HG03575 (cell line): ENCODE measurements around the gene OR52H1.
A peak's percentile ranks its signal among the peaks of the same experiment; 100 is the strongest.
"Not testable (repeated sequence)": the region's sequence is repeated elsewhere in the genome, so short reads cannot be mapped to it uniquely, and the experiment has no call there.

Experiments used
- ATAC-seq: cut with Tn5 transposase; IDR thresholded peaks from one replicate; pipeline ENCODE4 v1.9.1; 2021; ENCODE audit not compliant: unreplicated experiment, insufficient number of reproducible peaks, low FRiP score; ENCODE audit errors: extremely low read depth

The OR52H1 gene

DNA sequence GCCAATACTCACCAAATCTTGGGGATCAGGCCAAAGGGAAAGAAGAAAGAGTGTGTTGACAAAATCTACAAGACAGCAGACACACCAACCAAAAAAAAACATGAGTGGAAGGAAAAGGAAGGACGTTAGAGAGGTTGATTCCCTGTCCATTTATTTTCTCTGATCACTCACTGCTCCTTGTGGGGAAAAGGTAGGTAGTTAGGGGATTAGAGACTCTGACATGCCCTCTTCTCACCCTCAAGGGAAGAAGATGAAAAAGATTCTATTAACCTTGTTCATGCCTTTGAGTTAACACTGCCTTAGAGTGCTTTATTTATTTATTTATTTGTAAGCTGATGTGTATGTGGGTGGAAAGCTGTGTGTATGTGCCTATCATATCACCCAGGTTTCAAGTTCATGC, at the start of gene OR52H1:
TSS of gene OR52H1 (minus strand) at position 101 of the 400 bp plus-strand sequence. CDS start 3,035 bp downstream, outside the sequence.
- no peak for ATAC-seq

DNA sequence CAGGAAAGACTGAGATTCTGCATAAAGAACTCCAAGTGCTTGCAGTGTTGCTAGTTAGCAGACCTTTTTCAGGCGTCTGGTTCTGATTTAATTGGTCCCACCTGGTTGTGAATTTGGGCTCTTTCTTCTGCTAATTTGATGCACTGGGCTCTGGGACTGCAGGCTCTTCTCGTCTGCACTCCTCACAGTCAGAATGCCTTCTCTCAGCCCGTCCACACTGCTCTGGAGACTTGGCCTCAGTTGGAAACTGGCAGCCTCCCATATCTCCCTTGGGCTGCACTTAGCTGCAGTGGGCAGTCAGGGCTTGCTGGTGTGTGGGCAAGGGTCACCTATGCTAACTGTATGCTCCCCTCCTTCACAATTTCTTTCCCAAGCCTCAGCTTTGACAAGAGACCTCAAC, 49.6 kb upstream of the OR52H1 start:
- no peak for ATAC-seq

DNA sequence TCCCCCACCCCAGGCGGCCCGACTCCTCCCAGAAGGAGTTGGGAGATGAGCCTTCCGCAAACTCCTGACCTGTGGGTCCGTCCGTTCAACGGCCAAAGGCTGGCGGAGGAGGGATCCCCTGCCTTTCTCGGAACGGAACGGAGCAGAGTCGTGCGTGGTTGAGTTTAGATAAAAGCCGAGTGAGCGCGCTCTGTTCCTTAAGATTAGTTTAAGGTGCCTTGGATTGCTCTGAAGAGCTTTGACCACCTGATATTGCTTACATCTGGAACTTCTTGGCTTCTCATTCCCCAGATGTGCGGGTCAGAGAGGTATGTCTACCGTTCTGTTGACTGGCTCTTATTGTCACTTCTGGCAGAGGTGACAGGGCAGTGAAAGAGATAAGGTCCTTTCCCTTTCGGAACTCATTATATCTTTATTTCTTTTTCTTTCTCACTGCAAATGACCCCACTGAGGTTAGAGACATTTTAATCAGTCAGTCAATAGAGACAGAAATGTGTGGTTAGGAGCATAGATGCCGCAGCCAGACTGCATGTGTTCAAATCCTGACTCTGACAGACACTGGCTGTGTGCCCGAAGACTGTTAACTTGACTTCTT, 48.4 kb upstream of the OR52H1 start, which contains the start of gene TRIM6:
TSS of gene TRIM6 (plus strand) at position 31 of the 595 bp plus-strand sequence. CDS start at position 292, 261 bp downstream.
- ATAC-seq: no peak

DNA sequence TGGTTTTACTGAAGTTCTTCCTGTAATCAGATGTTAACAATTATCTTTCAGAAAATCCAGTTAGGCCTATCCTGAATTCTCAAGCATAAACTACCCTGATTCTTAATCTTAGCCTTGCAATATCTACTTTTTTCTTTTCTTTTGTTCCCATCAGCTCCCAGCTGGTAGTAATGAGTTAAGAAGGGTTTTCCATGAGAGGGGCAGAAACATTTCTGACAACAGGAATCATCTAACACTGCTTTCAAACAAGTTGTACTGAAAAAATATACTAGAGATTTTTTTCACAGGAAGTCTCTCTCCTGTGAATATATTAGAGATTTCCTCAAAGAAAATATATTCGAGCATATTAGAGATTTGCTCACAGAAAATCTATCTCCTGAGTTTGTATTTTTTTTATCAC, 44.8 kb upstream of the OR52H1 start:
- no peak for ATAC-seq

DNA sequence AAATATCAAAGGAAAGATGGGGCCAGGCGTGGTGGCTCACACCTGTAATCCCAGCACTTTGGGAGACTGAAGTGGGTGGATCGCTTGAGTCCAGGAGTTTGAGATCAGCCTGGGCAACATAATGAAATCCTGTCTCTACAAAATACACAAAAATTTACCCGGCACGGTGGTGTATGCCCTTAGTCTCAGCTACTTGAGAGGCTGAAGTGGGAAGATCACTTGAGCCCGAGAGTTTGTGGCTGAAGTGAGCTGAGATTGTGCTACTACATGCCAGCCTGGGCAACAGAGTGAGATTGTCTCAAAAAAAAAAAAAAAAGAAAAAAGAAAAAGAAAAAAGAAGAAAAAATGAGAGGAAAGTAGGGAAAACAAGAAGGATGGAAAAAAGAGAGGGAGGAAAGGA, 44.3 kb upstream of the OR52H1 start:
- no peak for ATAC-seq

- no peak for ATAC-seq
Observed at GRCh38 chr11:5591613-5592012, 43.3 kb upstream of the OR52H1 start.

GRCh38 chr11:5589906-5590305, 41.6 kb upstream of the OR52H1 start:
- ATAC-seq: not testable (repeated sequence)

DNA sequence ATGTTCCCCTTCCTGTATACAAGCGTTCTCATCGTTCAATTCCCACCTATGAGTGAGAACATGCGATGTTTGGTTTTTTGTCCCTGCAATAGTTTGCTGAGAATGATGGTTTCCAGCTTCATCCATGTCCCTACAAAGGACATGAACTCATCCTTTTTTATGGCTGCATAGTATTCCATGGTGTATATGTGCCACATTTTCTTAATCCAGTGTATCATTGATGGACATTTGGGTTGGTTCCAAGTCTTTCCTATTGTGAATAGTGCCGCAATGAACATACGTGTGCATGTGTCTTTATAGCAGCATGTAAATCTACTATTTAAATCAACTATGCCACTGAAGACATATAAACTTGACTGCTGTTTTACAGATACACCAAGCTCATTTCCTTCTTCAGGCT, 36.1 kb upstream of the OR52H1 start:
- ATAC-seq: not testable (repeated sequence)

DNA sequence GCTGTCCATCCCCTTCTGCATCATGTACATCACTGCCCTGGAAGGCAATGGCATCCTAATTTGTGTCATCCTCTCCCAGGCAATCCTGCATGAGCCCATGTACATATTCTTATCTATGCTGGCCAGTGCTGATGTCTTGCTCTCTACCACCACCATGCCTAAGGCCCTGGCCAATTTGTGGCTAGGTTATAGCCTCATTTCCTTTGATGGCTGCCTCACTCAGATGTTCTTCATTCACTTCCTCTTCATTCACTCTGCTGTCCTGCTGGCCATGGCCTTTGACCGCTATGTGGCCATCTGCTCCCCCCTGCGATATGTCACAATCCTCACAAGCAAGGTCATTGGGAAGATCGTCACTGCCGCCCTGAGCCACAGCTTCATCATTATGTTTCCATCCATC, 32.7 kb upstream of the OR52H1 start:
- ATAC-seq: no peak

DNA sequence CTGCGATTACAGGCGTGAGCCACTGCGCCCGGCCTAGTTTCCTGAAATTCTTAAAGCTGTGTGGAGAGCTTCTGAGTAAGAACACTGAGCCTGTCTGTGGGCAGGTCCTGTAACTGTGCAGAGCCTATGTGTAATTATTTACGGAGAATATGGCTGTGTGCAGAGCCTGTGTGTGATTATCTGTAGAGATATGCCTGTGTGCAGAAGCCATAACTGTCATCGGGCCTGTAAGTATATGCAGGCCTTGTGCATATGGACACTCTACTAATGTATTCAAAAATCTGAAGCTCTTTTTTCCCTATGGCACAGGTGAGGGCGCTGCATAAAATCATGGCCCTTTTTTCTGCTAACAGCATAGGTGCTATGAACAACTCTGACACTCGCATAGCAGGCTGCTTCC, 32.2 kb upstream of the OR52H1 start, which contains the start of gene OR52B6:
TSS of gene OR52B6 (plus strand) at position 301 of the 400 bp plus-strand sequence. CDS start at position 301, 0 bp downstream.
- no peak for ATAC-seq

DNA sequence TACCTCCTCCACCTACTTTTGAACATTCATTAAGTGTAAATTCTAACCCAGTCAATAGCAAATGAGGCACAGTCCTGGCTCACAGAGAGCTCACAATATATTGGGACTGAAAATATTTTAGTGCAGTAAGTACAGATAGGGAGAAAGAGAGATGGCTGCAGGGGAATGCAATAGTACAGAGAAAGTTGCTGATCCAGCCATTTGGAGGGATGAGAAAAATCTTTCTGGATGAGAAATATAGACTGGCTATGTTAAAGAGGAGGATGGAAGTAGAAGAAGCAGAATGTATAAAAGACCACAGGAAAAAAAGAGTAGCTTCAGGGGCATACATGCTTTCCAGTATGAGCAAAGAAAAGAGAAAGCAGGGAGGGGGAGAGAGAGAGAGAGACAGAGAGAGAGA, 28.8 kb upstream of the OR52H1 start:
- no peak for ATAC-seq

DNA sequence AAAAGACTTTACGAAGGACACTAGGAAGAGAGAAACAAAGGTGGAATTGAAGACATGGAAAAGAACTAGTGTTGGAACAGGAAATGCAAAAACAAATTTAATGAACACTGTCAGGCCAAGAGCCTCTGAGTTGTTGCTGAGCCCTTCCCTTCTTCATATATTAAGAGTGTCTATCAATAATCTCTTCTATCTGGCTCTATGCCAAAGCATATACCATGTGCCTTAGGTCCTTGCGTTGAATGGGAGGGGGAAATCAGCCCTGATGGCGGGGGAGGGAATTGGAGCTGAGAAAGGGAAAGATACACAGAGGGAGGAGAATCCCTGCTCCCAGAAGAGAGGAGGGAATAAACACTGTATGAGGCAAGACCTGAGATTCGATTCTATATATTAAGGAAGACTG, 26.8 kb upstream of the OR52H1 start:
- ATAC-seq: no peak

DNA sequence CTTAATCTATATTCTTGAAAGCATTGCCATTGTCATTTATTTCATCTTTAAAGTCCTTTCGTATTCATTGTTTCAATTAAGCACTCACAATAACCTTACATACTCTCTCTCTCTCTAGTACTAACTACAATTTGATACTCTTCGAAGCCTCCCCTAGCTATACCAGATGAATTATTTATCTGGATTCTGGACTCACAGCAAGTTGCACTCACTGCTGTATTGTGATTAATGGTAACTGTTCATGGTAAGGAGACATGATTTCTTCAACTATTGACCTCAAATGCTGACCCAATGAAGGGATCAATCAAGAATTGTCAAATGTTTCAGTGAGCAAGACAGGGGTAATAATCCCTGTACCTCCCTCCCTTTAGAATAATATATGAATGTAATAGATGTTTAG, 26.3 kb upstream of the OR52H1 start:
- no peak for ATAC-seq

GRCh38 chr11:5564259-5565019, 16.1 kb upstream of the OR52H1 start:
- ATAC-seq: no peak

- ATAC-seq: no peak
Observed at GRCh38 chr11:5557751-5558150, 9.4 kb upstream of the OR52H1 start.

DNA sequence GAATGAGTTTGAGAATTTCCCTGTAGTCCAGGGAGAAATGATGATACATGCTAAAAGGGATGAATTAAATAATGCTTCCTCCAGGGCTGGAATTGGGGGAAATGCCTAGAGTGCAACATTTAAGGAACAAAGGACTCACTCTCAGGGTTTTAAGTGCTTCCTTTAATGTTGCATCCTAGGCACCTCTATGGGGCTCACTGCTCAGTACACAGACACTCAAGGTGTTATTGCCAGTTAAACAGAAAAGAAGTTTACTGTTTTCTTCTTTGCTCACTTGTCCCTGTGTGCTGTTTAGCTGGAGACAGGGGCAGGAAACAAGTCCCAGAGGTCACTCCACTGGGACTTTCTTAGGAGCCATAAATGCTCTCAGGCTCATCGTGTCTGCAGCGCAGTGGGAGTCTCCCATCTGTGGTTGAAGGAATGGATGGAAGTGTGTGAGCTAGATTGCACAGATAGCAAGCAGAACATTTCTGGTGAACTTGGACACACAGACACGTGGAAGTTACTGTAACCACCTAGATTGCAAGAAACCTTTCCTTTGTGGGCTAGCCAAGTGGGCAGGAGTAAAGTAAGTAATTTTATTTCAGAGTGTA, 8.4 kb upstream of the OR52H1 start:
- no peak for ATAC-seq

- ATAC-seq: no peak
Observed at GRCh38 chr11:5553343-5553742, 5.0 kb upstream of the OR52H1 start.

DNA sequence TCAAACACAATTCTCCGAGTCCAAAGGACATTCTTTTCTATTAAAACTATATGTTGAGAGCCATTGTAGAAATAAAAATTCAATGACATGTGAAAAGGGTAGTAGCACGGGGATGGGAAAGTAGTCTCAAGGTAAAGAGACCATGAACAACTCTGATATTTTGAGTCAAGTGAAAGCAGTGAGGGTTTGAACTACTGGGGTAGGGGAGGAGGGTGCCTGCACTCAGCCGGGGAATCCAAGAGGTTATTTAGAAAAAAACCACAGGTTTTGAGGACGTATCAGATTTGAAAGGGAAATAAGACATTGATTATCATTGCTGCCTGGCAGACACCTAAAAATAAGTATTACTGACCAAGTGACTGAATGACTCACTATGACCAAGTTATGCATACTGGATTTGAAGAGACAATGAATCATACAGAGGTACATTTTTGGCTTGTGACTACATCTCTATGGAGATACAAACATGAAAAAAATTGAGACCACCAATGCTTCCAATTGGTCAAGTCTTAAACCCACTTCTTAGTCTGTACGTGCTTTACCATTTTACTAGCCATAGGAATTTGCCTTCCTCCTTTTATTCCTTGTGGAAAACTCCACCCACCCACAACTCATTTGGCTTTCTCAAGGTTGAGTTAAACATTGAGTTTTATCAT, 2.2 kb upstream of the OR52H1 start:
- peak; percentile 73 for ATAC-seq

GRCh38 chr11:5547982-5548381, 358 bp downstream of the OR52H1 start:
- no peak for ATAC-seq

- ATAC-seq: no peak
Observed at GRCh38 chr11:5546457-5546856, 1.9 kb downstream of the OR52H1 start.
